ENCODE measurements around the gene DMRTA2.

The DMRTA2 gene

DNA sequence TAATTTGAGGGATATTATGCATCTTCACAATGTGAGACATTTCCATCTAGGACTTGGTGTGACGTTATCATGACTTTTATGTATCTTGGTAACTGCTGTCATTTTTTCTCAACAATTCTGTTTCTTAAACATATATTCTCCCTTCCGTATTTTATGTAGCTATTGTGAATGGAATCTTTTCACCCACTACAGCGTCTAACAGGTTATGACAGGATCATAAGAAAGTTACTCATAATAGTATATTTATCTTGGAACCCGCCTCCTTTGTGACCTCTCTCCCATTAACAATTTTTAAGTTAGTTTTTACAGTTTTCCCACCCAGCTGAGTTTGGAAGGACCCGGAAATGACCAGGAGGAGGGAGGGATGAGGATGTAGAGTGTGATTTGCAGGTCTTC, 6.8 kb upstream of the DMRTA2 start:
- Histone ChIP-seq H3K36me3 (ENCODE audit: control insufficient read depth in 1 of 2, insufficient read depth in 2 of 2, low read length in 2 of 2) (no peaks in the 10 kb centered on the region), H3K9me3 (ENCODE audit: insufficient read depth, low read depth, low read length) (peaks cover 4% of the 10 kb centered on the region), H3K79me2 (ENCODE audit: control insufficient read depth, insufficient read depth, low read length, poor library complexity) (no peaks in the 10 kb centered on the region), H2AK5ac (ENCODE audit: low read length) (no peak overlapping the region), H3K4ac (ENCODE audit: low read depth, low read length) (no peak overlapping the region), H4K12ac (ENCODE audit: low read depth, low read length) (no peak overlapping the region), H3K23ac (ENCODE audit: low read length) (no peak overlapping the region), H2BK12ac (ENCODE audit: low read length) (no peak overlapping the region), H3K4me3 (ENCODE audit: low read depth, low read length) (no peak overlapping the region), H3K4me2 (ENCODE audit: low read length) (peak overlapping the region; percentile 42), H2BK5ac (ENCODE audit: low read depth, low read length, poor library complexity) (no peak overlapping the region), H2BK120ac (ENCODE audit: insufficient read depth, low read length, poor library complexity) (no peak overlapping the region), H4K8ac (ENCODE audit: low read depth, low read length) (no peak overlapping the region), H3K27ac (ENCODE audit: low read depth, low read length) (no peak overlapping the region), H3K79me1 (ENCODE audit: low read length) (no peaks in the 10 kb centered on the region), H3K4me1 (ENCODE audit: control insufficient read depth in 1 of 2, insufficient read depth in 2 of 2, low read length in 2 of 2) (no peaks in the 10 kb centered on the region), H3K9ac (ENCODE audit: low read length) (no peak overlapping the region), H3K18ac (ENCODE audit: low read length) (no peak overlapping the region), H3K27me3 (ENCODE audit: insufficient read depth, low read length) (peaks cover 62% of the 10 kb centered on the region), H3K14ac (ENCODE audit: low read length) (no peak overlapping the region), H2AFZ (ENCODE audit: insufficient read depth, low read length, poor library complexity) (no peak overlapping the region), H4K91ac (ENCODE audit: low read depth, low read length) (no peak overlapping the region)
- WGBS (ENCODE audit: extremely low coverage, insufficient coverage, insufficient read length) = no CpG with 5 or more reads among the region's 5 CpGs
- no peak for DNase-seq

GRCh38 chr1:50427818-50428779, 4.9 kb upstream of the DMRTA2 start:
- Histone ChIP-seq H3K36me3 (ENCODE audit: control insufficient read depth in 1 of 2, insufficient read depth in 2 of 2, low read length in 2 of 2) (no peaks in the 10 kb centered on the region), H3K27me3 (ENCODE audit: insufficient read depth, low read length) (peaks cover 78% of the 10 kb centered on the region), H3K4me1 (ENCODE audit: control insufficient read depth in 1 of 2, insufficient read depth in 2 of 2, low read length in 2 of 2) (peaks cover 3 to 5% of the 10 kb centered on the region in 2 experiments), H3K9ac (ENCODE audit: low read length) (no peak overlapping the region), H3K79me1 (ENCODE audit: low read length) (no peaks in the 10 kb centered on the region), H3K79me2 (ENCODE audit: control insufficient read depth, insufficient read depth, low read length, poor library complexity) (no peaks in the 10 kb centered on the region), H3K4ac (ENCODE audit: low read depth, low read length) (no peak overlapping the region), H3K4me2 (ENCODE audit: low read length) (peak overlapping the region; percentile 5), H3K14ac (ENCODE audit: low read length) (no peak overlapping the region), H3K18ac (ENCODE audit: low read length) (no peak overlapping the region), H2BK5ac (ENCODE audit: low read depth, low read length, poor library complexity) (no peak overlapping the region), H2AK5ac (ENCODE audit: low read length) (no peak overlapping the region), H2AFZ (ENCODE audit: insufficient read depth, low read length, poor library complexity) (no peak overlapping the region), H3K23ac (ENCODE audit: low read length) (no peak overlapping the region), H4K12ac (ENCODE audit: low read depth, low read length) (no peak overlapping the region), H2BK12ac (ENCODE audit: low read length) (no peak overlapping the region), H3K9me3 (ENCODE audit: insufficient read depth, low read depth, low read length) (peaks cover 6% of the 10 kb centered on the region), H4K91ac (ENCODE audit: low read depth, low read length) (no peak overlapping the region), H2BK120ac (ENCODE audit: insufficient read depth, low read length, poor library complexity) (no peak overlapping the region), H3K4me3 (ENCODE audit: low read depth, low read length) (no peak overlapping the region), H3K27ac (ENCODE audit: low read depth, low read length) (no peak overlapping the region), H4K8ac (ENCODE audit: low read depth, low read length) (no peak overlapping the region)
- no peak for DNase-seq
- WGBS (ENCODE audit: extremely low coverage, insufficient coverage, insufficient read length) = no CpG with 5 or more reads among the region's 35 CpGs

DNA sequence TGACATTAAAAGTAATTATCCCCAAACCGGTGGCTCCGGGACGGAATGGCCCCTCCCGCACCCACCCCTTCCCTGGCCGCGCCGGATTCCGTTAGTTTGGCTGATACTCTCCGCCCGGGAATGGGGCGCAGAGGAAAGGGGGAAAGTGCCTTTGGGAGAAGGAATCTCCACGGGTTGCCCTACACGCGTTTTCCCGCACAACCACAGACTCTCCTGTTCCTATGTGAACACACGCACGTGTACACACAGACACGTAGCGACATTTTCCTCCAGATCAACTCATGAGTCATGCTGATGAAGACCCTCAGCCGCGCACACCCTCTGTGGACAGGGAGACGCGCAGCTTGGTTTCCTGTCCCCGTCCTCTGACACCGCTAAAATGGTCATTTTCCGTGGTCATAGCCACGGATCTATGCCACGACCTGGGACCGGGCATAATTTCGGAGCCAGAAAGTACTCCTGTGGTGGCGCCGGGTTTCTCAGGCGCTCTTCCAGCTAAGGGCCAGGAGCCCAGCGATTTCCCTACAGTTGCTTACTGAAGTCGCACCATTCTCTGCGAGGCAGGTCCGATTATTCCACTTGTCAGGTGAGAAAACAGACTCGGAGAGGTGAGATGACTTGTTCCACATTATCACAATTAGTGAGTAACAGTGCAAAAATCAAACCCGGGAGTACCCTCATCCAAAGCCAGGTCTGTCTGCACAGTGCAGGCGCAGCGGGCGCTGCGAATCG, 4.0 kb upstream of the DMRTA2 start:
- no peak overlapping the region for H3K14ac ChIP-seq (ENCODE audit: low read length)
- no peak for DNase-seq
- H3K9me3 ChIP-seq (ENCODE audit: insufficient read depth, low read depth, low read length) = peaks cover 8% of the 10 kb centered on the region
- H2AFZ ChIP-seq (ENCODE audit: insufficient read depth, low read length, poor library complexity) = no peak overlapping the region
- no peak overlapping the region for H4K8ac ChIP-seq (ENCODE audit: low read depth, low read length)
- H3K4me3 ChIP-seq (ENCODE audit: low read depth, low read length) = no peak overlapping the region
- H3K23ac ChIP-seq (ENCODE audit: low read length) = no peak overlapping the region
- H3K4me2 ChIP-seq (ENCODE audit: low read length) = peak overlapping the region; percentile 5
- H2AK5ac ChIP-seq (ENCODE audit: low read length) = no peak overlapping the region
- H3K9ac ChIP-seq (ENCODE audit: low read length) = no peak overlapping the region
- no peak overlapping the region for H3K4ac ChIP-seq (ENCODE audit: low read depth, low read length)
- no peak overlapping the region for H2BK5ac ChIP-seq (ENCODE audit: low read depth, low read length, poor library complexity)
- no peaks in the 10 kb centered on the region for H3K79me2 ChIP-seq (ENCODE audit: control insufficient read depth, insufficient read depth, low read length, poor library complexity)
- H2BK12ac ChIP-seq (ENCODE audit: low read length) = no peak overlapping the region
- no peak overlapping the region for H4K12ac ChIP-seq (ENCODE audit: low read depth, low read length)
- peaks cover 84% of the 10 kb centered on the region for H3K27me3 ChIP-seq (ENCODE audit: insufficient read depth, low read length)
- H3K79me1 ChIP-seq (ENCODE audit: low read length) = no peaks in the 10 kb centered on the region
- H2BK120ac ChIP-seq (ENCODE audit: insufficient read depth, low read length, poor library complexity) = no peak overlapping the region
- no peaks in the 10 kb centered on the region for H3K36me3 ChIP-seq (ENCODE audit: control insufficient read depth in 1 of 2, insufficient read depth in 2 of 2, low read length in 2 of 2)
- no CpG with 5 or more reads among the region's 44 CpGs for WGBS (ENCODE audit: extremely low coverage, insufficient coverage, insufficient read length)
- H3K18ac ChIP-seq (ENCODE audit: low read length) = no peak overlapping the region
- no peak overlapping the region for H4K91ac ChIP-seq (ENCODE audit: low read depth, low read length)
- no peak overlapping the region for H3K27ac ChIP-seq (ENCODE audit: low read depth, low read length)
- H3K4me1 ChIP-seq (ENCODE audit: control insufficient read depth in 1 of 2, insufficient read depth in 2 of 2, low read length in 2 of 2) = peaks cover 11 to 13% of the 10 kb centered on the region in 2 experiments

- no peak overlapping the region for H2BK5ac ChIP-seq (ENCODE audit: low read depth, low read length, poor library complexity)
- WGBS (ENCODE audit: extremely low coverage, insufficient coverage, insufficient read length) = no CpG with 5 or more reads among the region's 28 CpGs
- H3K4ac ChIP-seq (ENCODE audit: low read depth, low read length) = no peak overlapping the region
- H3K79me1 ChIP-seq (ENCODE audit: low read length) = no peaks in the 10 kb centered on the region
- no peak overlapping the region for H3K18ac ChIP-seq (ENCODE audit: low read length)
- no peak overlapping the region for H4K8ac ChIP-seq (ENCODE audit: low read depth, low read length)
- H3K27ac ChIP-seq (ENCODE audit: low read depth, low read length) = no peak overlapping the region
- no peaks in the 10 kb centered on the region for H3K36me3 ChIP-seq (ENCODE audit: control insufficient read depth in 1 of 2, insufficient read depth in 2 of 2, low read length in 2 of 2)
- H2BK120ac ChIP-seq (ENCODE audit: insufficient read depth, low read length, poor library complexity) = no peak overlapping the region
- H3K9me3 ChIP-seq (ENCODE audit: insufficient read depth, low read depth, low read length) = peaks cover 8% of the 10 kb centered on the region
- H2AFZ ChIP-seq (ENCODE audit: insufficient read depth, low read length, poor library complexity) = no peak overlapping the region
- peaks cover 11 to 13% of the 10 kb centered on the region in 2 experiments for H3K4me1 ChIP-seq (ENCODE audit: control insufficient read depth in 1 of 2, insufficient read depth in 2 of 2, low read length in 2 of 2)
- no peak overlapping the region for H3K23ac ChIP-seq (ENCODE audit: low read length)
- H2BK12ac ChIP-seq (ENCODE audit: low read length) = no peak overlapping the region
- DNase-seq = no peak
- no peak overlapping the region for H4K12ac ChIP-seq (ENCODE audit: low read depth, low read length)
- H3K79me2 ChIP-seq (ENCODE audit: control insufficient read depth, insufficient read depth, low read length, poor library complexity) = no peaks in the 10 kb centered on the region
- H4K91ac ChIP-seq (ENCODE audit: low read depth, low read length) = no peak overlapping the region
- no peak overlapping the region for H3K9ac ChIP-seq (ENCODE audit: low read length)
- no peak overlapping the region for H2AK5ac ChIP-seq (ENCODE audit: low read length)
- no peak overlapping the region for H3K14ac ChIP-seq (ENCODE audit: low read length)
- no peak overlapping the region for H3K4me2 ChIP-seq (ENCODE audit: low read length)
- peaks cover 84% of the 10 kb centered on the region for H3K27me3 ChIP-seq (ENCODE audit: insufficient read depth, low read length)
- no peak overlapping the region for H3K4me3 ChIP-seq (ENCODE audit: low read depth, low read length)
Observed at GRCh38 chr1:50426702-50427085, 3.5 kb upstream of the DMRTA2 start.
